HEK293 (cell line): ENCODE data around the gene NXPH4.

ENCODE experiments used
- SETDB1 ChIP-seq: IDR thresholded peaks from one replicate; pipeline ENCODE4 v1.6.1; 2017; ENCODE audit warnings: mild to moderate bottlenecking, low read length, moderate library complexity, mixed read lengths; ENCODE audit not compliant: insufficient read length
- TCF7L2 ChIP-seq: IDR thresholded peaks from 2 replicates; pipeline ENCODE4 v1.6.1; 2011; ENCODE audit warnings: low read depth, mild to moderate bottlenecking, inconsistent platforms, low read length, moderate library complexity, borderline replicate concordance
- ZNF157 ChIP-seq: fragments of 450-650 bp; formaldehyde crosslinking; IDR thresholded peaks from 2 replicates; pipeline ENCODE4 v1.5.1; 2016; ENCODE audit warnings: missing biosample characterization, missing genetic modification characterization
- ZNF211 ChIP-seq: fragments of 450-650 bp; formaldehyde crosslinking; IDR thresholded peaks from 2 replicates; pipeline ENCODE4 v1.5.1; 2016; ENCODE audit warnings: low read depth, missing biosample characterization, missing genetic modification characterization
- ZNF549 ChIP-seq: fragments of 450-650 bp; IDR thresholded peaks from 2 replicates; pipeline ENCODE4 v1.5.1; 2018; ENCODE audit warnings: missing biosample characterization, missing genetic modification characterization, mild to moderate bottlenecking, inconsistent platforms, moderate library complexity
- TF ChIP-seq, protein P1 (sequence below): fragments of 450-650 bp; formaldehyde crosslinking; IDR thresholded peaks from 2 replicates; pipeline ENCODE4 v1.5.1; 2016; ENCODE audit warnings: missing biosample characterization, missing genetic modification characterization
- TF ChIP-seq, protein P2 (sequence below): fragments of 450-650 bp; formaldehyde crosslinking; IDR thresholded peaks from 2 replicates; pipeline ENCODE4 v1.5.1; 2016; ENCODE audit warnings: missing biosample characterization, missing genetic modification characterization
- TF ChIP-seq, protein P3 (sequence below): fragments of 450-650 bp; formaldehyde crosslinking; IDR thresholded peaks from 2 replicates; pipeline ENCODE4 v1.5.1; 2016; ENCODE audit warnings: missing biosample characterization, missing genetic modification characterization

DNA sequence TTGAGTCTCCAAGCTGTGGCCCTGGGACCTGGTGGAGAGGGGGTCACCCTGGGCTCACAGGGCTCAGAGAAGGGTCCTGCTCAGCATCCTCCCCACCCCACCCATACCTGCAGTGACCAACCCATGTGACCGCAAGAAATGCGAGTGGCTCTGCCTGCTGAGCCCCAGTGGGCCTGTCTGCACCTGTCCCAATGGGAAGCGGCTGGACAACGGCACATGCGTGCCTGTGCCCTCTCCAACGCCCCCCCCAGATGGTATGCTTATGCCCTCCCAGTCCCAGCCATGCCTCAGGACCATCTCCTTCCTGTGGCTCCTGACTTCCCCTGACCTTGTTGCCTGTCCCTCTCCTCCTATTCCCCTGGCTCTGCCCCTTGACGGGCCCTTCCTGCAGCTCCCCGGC, 6.7 kb upstream of the NXPH4 start:
- TF ChIP-seq ZNF549 (tag by site-specific recombination): no peak
- TF ChIP-seq, protein P1, sequence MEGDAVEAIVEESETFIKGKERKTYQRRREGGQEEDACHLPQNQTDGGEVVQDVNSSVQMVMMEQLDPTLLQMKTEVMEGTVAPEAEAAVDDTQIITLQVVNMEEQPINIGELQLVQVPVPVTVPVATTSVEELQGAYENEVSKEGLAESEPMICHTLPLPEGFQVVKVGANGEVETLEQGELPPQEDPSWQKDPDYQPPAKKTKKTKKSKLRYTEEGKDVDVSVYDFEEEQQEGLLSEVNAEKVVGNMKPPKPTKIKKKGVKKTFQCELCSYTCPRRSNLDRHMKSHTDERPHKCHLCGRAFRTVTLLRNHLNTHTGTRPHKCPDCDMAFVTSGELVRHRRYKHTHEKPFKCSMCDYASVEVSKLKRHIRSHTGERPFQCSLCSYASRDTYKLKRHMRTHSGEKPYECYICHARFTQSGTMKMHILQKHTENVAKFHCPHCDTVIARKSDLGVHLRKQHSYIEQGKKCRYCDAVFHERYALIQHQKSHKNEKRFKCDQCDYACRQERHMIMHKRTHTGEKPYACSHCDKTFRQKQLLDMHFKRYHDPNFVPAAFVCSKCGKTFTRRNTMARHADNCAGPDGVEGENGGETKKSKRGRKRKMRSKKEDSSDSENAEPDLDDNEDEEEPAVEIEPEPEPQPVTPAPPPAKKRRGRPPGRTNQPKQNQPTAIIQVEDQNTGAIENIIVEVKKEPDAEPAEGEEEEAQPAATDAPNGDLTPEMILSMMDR (tag by site-specific recombination): no peak
- TF ChIP-seq, protein P2, sequence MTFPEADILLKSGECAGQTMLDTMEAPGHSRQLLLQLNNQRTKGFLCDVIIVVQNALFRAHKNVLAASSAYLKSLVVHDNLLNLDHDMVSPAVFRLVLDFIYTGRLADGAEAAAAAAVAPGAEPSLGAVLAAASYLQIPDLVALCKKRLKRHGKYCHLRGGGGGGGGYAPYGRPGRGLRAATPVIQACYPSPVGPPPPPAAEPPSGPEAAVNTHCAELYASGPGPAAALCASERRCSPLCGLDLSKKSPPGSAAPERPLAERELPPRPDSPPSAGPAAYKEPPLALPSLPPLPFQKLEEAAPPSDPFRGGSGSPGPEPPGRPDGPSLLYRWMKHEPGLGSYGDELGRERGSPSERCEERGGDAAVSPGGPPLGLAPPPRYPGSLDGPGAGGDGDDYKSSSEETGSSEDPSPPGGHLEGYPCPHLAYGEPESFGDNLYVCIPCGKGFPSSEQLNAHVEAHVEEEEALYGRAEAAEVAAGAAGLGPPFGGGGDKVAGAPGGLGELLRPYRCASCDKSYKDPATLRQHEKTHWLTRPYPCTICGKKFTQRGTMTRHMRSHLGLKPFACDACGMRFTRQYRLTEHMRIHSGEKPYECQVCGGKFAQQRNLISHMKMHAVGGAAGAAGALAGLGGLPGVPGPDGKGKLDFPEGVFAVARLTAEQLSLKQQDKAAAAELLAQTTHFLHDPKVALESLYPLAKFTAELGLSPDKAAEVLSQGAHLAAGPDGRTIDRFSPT (tag by site-specific recombination): no peak
- no peak for TF ChIP-seq SETDB1
- TF ChIP-seq, protein P3, sequence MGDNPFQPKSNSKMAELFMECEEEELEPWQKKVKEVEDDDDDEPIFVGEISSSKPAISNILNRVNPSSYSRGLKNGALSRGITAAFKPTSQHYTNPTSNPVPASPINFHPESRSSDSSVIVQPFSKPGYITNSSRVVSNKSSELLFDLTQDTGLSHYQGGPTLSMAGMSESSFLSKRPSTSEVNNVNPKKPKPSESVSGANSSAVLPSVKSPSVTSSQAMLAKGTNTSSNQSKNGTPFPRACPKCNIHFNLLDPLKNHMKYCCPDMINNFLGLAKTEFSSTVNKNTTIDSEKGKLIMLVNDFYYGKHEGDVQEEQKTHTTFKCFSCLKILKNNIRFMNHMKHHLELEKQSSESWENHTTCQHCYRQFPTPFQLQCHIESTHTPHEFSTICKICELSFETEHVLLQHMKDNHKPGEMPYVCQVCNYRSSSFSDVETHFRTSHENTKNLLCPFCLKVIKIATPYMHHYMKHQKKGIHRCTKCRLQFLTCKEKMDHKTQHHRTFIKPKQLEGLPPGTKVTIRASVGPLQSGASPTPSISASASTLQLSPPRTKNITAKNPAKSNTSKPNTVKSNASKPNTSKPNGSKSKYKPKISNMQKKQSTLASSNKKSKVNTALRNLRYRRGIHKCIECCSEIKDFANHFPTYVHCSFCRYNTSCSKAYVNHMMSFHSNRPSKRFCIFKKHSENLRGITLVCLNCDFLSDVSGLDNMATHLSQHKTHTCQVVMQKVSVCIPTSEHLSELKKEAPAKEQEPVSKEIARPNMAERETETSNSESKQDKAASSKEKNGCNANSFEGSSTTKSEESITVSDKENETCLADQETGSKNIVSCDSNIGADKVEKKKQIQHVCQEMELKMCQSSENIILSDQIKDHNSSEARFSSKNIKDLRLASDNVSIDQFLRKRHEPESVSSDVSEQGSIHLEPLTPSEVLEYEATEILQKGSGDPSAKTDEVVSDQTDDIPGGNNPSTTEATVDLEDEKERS (tag by site-specific recombination): no peak
- no peak for TF ChIP-seq ZNF157 (tag by site-specific recombination)
- TF ChIP-seq TCF7L2: no peak
- no peak for TF ChIP-seq ZNF211 (tag by site-specific recombination)
